ENCODE results near the gene PCNX4. TPM values are rescaled to one million over a fixed set of nuclear protein-coding genes. Genes with fewer than 3 reads are reported as not detected.

Gene PCNX4
- total RNA-seq, 4 donors from 2014 or later, result 42.2 to 60.2 (median 51.9) TPM

DNA sequence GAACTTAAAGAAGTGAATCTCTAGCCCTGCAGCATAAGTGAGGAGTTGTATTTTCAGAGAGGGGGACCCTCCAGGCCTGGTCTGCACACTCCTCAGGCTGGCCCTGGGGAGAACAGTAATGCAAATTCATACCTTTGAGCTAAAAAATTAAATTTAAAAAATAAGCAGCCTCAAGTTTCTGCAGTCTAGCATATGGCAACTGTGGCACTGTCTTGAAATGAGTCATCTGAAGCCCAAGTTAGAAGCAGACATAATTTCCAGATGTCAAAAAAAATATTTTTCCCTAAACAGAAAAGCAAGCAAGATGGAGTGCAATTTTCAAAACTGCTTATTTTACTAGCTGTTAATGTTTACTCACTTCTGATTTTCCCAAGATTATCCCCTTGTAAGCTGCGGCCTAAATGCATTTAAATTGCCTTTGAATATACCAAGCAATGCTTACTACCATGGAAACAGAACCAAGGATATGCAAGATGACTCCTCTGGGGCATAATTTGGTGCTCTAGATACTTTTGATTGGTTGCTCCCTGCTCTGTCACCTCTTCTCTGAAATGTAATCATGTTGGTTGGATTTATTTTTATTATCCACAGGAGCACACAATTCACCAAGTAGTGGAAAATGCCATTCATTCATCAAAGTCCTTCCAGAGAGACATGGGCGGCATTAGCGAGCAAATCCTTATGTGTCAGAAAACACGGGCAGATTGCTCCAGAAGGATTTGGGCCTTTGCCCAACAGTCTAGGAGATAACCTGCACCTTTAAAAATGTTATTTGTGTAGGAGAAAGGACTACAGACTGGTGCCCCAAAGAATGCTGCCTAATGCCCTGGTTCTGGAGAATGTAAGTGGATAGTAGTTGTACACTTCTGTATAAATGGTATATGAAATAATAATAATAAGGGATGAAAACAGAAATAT lies 98.5 kb downstream of the PCNX4 start:
- H3K27ac ChIP-seq, result no peak overlapping the region

DNA sequence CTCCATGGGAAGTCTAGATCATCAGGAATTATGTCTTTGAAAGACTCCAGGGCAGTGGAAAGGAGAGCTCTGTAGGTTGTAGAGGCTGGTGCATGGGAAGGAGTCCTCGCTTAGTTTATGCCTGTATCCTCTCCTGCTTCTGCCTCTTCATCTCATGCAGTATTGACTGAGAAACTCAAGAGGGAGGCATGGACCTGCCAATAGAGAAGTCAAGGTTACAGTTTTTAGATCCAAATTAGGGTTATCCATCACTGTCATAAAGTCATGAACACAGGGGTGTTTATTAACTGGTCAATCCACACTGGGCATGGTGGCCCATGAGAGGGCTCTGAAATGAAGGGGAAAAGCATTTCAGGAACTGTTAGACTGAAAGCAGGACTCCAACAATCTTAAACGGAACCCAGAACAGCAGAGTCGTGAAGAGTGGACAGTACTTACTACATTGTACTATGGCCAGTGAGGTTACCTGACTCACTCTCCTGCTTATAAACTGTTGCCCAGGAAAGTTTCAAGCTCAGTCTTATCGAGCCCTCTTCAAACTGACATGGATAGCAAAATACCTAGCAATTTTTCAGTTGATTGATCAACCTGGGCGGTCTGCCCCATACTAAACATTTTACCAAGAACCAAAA lies 103.6 kb downstream of the PCNX4 start:
- DNase-seq, result no peak
- TF ChIP-seq, protein P1, sequence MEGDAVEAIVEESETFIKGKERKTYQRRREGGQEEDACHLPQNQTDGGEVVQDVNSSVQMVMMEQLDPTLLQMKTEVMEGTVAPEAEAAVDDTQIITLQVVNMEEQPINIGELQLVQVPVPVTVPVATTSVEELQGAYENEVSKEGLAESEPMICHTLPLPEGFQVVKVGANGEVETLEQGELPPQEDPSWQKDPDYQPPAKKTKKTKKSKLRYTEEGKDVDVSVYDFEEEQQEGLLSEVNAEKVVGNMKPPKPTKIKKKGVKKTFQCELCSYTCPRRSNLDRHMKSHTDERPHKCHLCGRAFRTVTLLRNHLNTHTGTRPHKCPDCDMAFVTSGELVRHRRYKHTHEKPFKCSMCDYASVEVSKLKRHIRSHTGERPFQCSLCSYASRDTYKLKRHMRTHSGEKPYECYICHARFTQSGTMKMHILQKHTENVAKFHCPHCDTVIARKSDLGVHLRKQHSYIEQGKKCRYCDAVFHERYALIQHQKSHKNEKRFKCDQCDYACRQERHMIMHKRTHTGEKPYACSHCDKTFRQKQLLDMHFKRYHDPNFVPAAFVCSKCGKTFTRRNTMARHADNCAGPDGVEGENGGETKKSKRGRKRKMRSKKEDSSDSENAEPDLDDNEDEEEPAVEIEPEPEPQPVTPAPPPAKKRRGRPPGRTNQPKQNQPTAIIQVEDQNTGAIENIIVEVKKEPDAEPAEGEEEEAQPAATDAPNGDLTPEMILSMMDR (IDR thresholded peaks at IDR 0.05), result peak in 3 of 6 experiments; percentile 29 to 46 (median 32)
- TF ChIP-seq POLR2A (IDR thresholded peaks at IDR 0.05), result no peak

More for the DNA sequence above, 98.5 kb downstream of the PCNX4 start:
- TF ChIP-seq, protein P1 (IDR thresholded peaks at IDR 0.05), result no peak
- no peak for TF ChIP-seq POLR2A (IDR thresholded peaks at IDR 0.05)
- H3K4me1 ChIP-seq, result no peaks in the 10 kb centered on the region
- DNase-seq, result no peak
- no peaks in the 10 kb centered on the region for H3K9me3 ChIP-seq
- H3K27me3 ChIP-seq, result no peaks in the 10 kb centered on the region
- no peaks in the 10 kb centered on the region for H3K36me3 ChIP-seq
- no peak overlapping the region for H3K4me3 ChIP-seq

DNA sequence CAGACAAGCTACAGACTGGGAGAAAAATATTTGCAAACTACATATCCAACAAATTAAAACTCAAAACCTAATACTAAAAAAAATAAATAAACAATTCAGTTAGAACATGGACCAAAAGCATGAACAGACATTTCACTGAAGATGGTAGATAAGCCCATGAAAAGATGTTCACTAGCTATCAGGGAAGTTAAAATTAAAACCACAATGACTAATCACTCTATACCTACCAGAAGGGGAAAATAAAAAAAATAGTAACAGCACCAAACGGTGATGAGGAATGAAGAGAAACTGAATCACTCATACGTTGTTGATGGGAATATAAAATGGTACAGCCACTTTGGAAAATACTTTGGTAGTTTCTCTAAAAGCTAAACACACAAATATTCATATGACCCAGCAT lies 104.6 kb downstream of the PCNX4 start:
- Histone ChIP-seq H3K27ac (no peak overlapping the region), H3K27me3 (no peaks in the 10 kb centered on the region), H3K36me3 (no peaks in the 10 kb centered on the region), H3K4me1 (no peaks in the 10 kb centered on the region), H3K4me3 (no peak overlapping the region), H3K9me3 (peaks cover 0 to 2% (median 0%) of the 10 kb centered on the region in 4 donors)
- TF ChIP-seq POLR2A (IDR thresholded peaks at IDR 0.05), result no peak
- TF ChIP-seq, protein P1 (IDR thresholded peaks at IDR 0.05), result no peak
- DNase-seq, result no peak

More for the DNA sequence above, 103.6 kb downstream of the PCNX4 start:
- Histone ChIP-seq H3K36me3 (no peaks in the 10 kb centered on the region), H3K9me3 (peaks cover 0 to 2% (median 0%) of the 10 kb centered on the region in 4 donors), H3K27me3 (no peaks in the 10 kb centered on the region), H3K4me1 (no peaks in the 10 kb centered on the region), H3K27ac (no peak overlapping the region), H3K4me3 (no peak overlapping the region)

DNA sequence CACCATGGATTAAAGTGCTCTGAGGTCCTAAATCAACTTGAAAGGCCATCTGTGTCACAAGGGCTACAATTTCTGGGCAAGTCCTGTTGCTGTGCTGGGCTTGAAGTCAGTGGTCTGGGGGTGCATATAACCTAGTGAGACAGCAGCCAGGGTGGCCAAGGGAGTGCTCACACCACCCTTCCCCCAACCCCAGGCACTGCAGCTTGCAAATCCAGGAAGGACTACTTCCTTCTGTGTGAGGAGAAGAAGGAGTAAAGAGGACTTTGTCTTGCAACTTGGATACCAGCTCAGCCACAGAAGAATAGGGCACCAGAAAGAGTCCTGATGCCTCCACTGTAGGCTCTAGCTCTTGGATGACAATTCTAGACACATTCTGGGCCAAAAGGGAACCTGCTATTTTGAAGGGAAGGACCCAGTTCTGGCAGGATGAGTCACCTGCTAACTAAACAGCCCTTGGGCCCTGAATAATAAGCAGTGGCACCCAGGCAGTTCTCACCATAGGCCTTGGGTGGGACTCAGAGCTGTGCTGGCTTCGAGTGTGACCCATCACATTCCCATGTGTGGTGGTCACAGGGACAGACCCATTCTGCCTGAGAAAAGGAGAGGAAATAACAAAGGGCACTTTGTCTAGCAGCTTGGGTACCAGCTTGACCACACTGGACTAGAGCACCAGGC lies 106.0 kb downstream of the PCNX4 start:
- Histone ChIP-seq H3K27me3 (no peaks in the 10 kb centered on the region), H3K9me3 (peaks cover 0 to 2% (median 0%) of the 10 kb centered on the region in 4 donors), H3K4me1 (no peaks in the 10 kb centered on the region), H3K27ac (no peak overlapping the region), H3K36me3 (no peaks in the 10 kb centered on the region), H3K4me3 (no peak overlapping the region)
- no peak for DNase-seq
- TF ChIP-seq POLR2A (IDR thresholded peaks at IDR 0.05), result no peak
- TF ChIP-seq, protein P1 (IDR thresholded peaks at IDR 0.05), result no peak

DNA sequence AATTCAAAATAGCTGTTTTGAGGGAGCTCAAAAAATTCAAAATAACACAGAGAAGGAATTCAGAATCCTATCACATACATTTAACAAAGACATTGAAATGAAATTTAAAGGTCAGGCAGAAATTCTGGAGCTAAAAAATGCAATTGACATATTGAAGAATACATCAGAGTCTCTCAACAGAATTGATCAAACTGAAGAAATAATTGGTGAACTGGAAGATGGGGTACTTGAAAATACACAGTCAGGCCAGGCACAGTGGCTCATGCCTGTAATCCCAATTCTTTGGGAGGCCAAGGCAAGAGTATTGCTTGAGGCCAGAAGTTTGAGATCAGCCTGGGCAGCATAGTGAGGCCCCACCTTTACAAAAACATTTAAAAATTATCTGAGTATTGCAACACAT lies 107.6 kb downstream of the PCNX4 start:
- Histone ChIP-seq H3K4me3 (no peak overlapping the region), H3K27ac (no peak overlapping the region), H3K9me3 (peaks cover 0 to 2% (median 0%) of the 10 kb centered on the region in 4 donors), H3K36me3 (no peaks in the 10 kb centered on the region), H3K4me1 (peaks cover 0 to 5% (median 0%) of the 10 kb centered on the region in 4 donors), H3K27me3 (no peaks in the 10 kb centered on the region)
- no peak for TF ChIP-seq POLR2A (IDR thresholded peaks at IDR 0.05)
- TF ChIP-seq, protein P1 (IDR thresholded peaks at IDR 0.05), result no peak
- DNase-seq, result no peak
